Body of pancreas (tissue), 4 donors: Measurements from ENCODE around the gene CCDC116. TPM values are rescaled to one million over a fixed set of nuclear protein-coding genes. Genes with fewer than 3 reads are reported as not detected.

Source experiments
- ATAC-seq: fragments of 150-250 bp; one replicate; pipeline ENCODE4 v1.9.1; 2016
- DNase-seq, 4 donors: peaks; one replicate each; pipeline ENCODE4 v3.0.0-alpha.2; 2019
- H3K27ac ChIP-seq, 4 donors: fragments of 200-600 bp; sonication (generic); 1 replicate in 3 of 4; 2 replicates in 1 of 4; pipeline versions ENCODE4 v1.5.1 to v1.6.1; 2016 to 2019; ENCODE audit warnings: mild to moderate bottlenecking in 1 of 4, mixed read lengths in 1 of 4, moderate library complexity in 1 of 4
- H3K27me3 ChIP-seq, 2 donors: fragments of 200-600 bp; sonication (generic); one replicate each; pipeline ENCODE4 v1.6.0; 2016; ENCODE audit warnings: mild to moderate bottlenecking in 1 of 2
- H3K36me3 ChIP-seq, 2 donors: fragments of 200-600 bp; sonication (generic); replicated peaks in 1 of 2; 2 replicates each; pipeline ENCODE4 v1.5.1; 2016; ENCODE audit warnings: low read depth in 2 of 2; ENCODE audit not compliant: insufficient read depth in 1 of 2
- H3K4me1 ChIP-seq: fragments of 200-600 bp; sonication (generic); one replicate; pipeline ENCODE4 v1.6.0; 2016
- H3K4me3 ChIP-seq, 2 donors: fragments of 200-600 bp; sonication (generic); 1 replicate in 1 of 2; 2 replicates in 1 of 2; pipeline ENCODE4 v1.5.1; 2016 to 2019
- H3K9me3 ChIP-seq, 3 donors: fragments of 200-600 bp; sonication (generic); 1 replicate in 2 of 3; 2 replicates in 1 of 3; pipeline ENCODE4 v1.5.1; 2016
- POLR2A ChIP-seq, 3 donors: fragments of 450-650 bp; IDR thresholded peaks; one replicate each; pipeline ENCODE4 v1.6.1; 2016; ENCODE audit warnings: antibody characterized with exemption in 3 of 3, mild to moderate bottlenecking in 2 of 3
- WGBS, 2 donors: methylation state at CpG; one replicate each; pipeline ENCODE4 v1.1.5; 2017; 5-methylcytosine and 5-hydroxymethylcytosine counted together
- intact Hi-C: fragments of 100-400 bp; cut with DNase I; formaldehyde crosslinking; loops from one replicate; pipeline ENCODE4 v1.15.1; 2023
- total RNA-seq, 2 donors: library from RNA; depleted of rRNA; stranded (reverse); fragments of >200 nt; gene quantifications; one replicate each; pipeline ENCODE4 v1.1.0, GENCODE V29; 2016
- TF ChIP-seq, protein P1 (sequence below), 7 experiments: fragments of 450-650 bp in 4 of 7; fragments of 200-600 bp in 3 of 7; sonication (generic) in 3 of 7; IDR thresholded peaks; one replicate each; pipeline ENCODE4 v1.5.1; 2016 to 2019; ENCODE audit warnings: antibody characterized with exemption in 7 of 7

The CCDC116 gene
- total RNA-seq, 2 donors from 2014 or later = 0.52 TPM; not detected in 1

GRCh38 chr22:21621025-21621424 is 11.5 kb upstream of the CCDC116 start:
- DNase-seq = no peak
- TF ChIP-seq, protein P1, sequence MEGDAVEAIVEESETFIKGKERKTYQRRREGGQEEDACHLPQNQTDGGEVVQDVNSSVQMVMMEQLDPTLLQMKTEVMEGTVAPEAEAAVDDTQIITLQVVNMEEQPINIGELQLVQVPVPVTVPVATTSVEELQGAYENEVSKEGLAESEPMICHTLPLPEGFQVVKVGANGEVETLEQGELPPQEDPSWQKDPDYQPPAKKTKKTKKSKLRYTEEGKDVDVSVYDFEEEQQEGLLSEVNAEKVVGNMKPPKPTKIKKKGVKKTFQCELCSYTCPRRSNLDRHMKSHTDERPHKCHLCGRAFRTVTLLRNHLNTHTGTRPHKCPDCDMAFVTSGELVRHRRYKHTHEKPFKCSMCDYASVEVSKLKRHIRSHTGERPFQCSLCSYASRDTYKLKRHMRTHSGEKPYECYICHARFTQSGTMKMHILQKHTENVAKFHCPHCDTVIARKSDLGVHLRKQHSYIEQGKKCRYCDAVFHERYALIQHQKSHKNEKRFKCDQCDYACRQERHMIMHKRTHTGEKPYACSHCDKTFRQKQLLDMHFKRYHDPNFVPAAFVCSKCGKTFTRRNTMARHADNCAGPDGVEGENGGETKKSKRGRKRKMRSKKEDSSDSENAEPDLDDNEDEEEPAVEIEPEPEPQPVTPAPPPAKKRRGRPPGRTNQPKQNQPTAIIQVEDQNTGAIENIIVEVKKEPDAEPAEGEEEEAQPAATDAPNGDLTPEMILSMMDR (IDR thresholded peaks at IDR 0.05) = no peak
- TF ChIP-seq POLR2A (IDR thresholded peaks at IDR 0.05) = no peak
- no peak for ATAC-seq
- WGBS, 2 donors = 78 to 100% methylated on average over 1 to 3 of the region's 3 CpGs
- Histone ChIP-seq H3K4me1 (peaks cover 33% of the 10 kb centered on the region), H3K27me3 (no peaks in the 10 kb centered on the region), H3K36me3 (no peaks in the 10 kb centered on the region), H3K4me3 (no peak overlapping the region), H3K27ac (no peak overlapping the region), H3K9me3 (no peaks in the 10 kb centered on the region)
- intact Hi-C loops = no loop called here

DNA sequence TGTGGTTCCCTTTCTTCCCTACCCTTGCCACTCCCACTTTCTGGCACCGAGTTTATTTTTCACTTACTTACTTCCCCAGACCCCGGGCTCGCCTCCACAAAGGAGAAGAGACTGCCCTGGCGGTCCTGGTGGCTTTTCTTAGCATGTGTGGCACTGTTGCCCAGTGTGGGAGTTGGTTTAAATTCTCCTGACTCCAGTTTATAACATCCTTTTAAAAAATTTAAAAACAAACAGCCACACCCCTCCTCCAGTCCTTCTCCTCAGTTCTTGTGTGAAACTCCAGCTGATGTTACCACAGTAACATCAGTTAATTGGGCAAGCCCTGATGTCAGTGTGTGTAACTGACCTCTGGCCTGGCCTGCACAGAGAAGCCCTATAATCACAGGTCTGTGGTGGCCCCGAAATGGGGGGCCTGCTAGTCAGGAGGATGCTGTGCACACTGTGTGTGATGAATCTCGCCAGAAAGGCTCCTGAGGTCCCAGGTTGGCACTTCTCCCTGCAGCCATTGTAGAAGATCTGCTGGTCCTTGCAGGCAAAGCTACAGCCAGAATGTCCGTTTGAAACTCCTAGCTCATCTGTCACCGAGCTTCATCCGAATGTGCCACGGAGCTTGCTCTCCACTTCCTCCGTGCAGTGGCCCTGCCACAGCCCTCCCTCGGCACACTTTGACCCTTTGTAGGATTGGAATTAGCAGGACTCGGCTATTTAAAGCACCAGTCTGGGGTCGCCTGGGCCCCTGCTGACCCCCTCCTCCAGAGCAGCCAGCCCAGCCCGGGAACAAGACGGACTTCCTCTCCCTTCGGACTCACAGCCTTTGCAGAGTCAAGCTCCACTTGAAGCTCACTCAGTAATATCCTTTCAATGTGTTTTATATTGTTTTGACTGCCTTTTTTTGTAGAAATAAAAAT is 10.3 kb upstream of the CCDC116 start:
- DNase-seq = no peak
- 77 to 84% methylated on average over 17 of the region's 17 CpGs for WGBS, 2 donors
- Histone ChIP-seq H3K4me3 (no peak overlapping the region), H3K9me3 (no peaks in the 10 kb centered on the region), H3K4me1 (peaks cover 34% of the 10 kb centered on the region), H3K27me3 (no peaks in the 10 kb centered on the region), H3K27ac (no peak overlapping the region), H3K36me3 (no peaks in the 10 kb centered on the region)
- intact Hi-C loops = no loop called here
- no peak for ATAC-seq
- TF ChIP-seq POLR2A (IDR thresholded peaks at IDR 0.05) = no peak
- TF ChIP-seq, protein P1 (IDR thresholded peaks at IDR 0.05) = no peak

DNA sequence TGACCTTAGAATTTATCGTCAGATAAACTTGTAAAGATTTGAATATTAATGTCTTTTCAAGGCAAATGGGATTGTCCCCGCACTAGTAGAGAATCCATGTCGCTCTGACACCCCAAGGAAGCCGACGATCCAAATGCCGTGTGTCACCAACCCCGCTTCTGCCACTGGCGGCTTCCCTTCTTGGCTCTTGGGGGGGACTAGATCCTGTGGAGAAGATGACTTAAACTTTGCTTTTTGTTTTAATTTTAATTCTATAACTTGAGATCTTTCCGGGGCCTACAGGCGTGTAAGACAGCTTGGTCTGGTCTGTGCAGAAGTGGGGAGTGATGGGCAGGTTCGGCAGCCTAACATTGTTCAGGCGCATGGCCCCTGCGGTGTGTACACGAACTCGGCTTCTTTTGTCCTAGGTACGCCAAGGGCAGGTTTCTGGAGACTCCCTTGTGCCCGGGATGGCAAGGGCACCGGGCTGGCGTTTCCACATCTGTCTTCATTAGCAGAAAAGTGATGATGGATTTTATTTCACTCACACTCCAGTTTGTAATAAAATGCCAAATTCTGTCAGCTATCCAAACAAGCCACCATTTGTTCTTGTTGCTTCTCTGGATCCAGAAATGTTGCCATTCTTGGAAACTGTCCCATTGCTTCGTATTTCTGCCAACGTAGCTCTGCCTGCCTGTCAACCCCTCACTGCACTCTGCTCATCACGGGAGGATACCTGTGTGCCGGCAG is 9.5 kb upstream of the CCDC116 start:
- intact Hi-C loops = no loop called here
- TF ChIP-seq, protein P1 (IDR thresholded peaks at IDR 0.05) = no peak
- TF ChIP-seq POLR2A (IDR thresholded peaks at IDR 0.05) = no peak
- no peak for ATAC-seq
- Histone ChIP-seq H3K9me3 (no peaks in the 10 kb centered on the region), H3K4me1 (peaks cover 39% of the 10 kb centered on the region), H3K4me3 (no peak overlapping the region), H3K36me3 (no peaks in the 10 kb centered on the region), H3K27me3 (no peaks in the 10 kb centered on the region), H3K27ac (no peak overlapping the region)
- WGBS, 2 donors = 76 to 78% methylated on average over 23 of the region's 23 CpGs
- no peak for DNase-seq

DNA sequence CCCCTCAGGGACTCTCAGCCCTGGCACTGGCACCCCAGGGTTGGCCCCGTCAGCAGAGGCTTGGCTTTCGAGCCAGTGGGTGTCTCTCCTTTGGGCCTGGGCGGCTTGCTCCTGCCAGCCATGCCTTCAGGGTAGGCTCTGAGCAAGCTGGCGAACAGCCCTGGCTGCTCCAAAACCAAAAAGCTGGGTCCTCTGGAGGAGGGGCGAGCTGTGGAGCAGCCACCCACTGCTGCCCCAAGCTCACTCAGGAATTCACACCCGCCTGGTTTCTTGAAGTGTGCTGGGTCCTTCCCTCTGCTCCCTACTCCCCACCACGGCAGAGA is 9.0 kb upstream of the CCDC116 start:
- DNase-seq (no peak), ATAC-seq (no peak)
- H3K9me3 ChIP-seq = no peaks in the 10 kb centered on the region
- H3K27me3 ChIP-seq = no peaks in the 10 kb centered on the region
- peaks cover 45% of the 10 kb centered on the region for H3K4me1 ChIP-seq
- TF ChIP-seq, protein P1 (IDR thresholded peaks at IDR 0.05) = no peak
- no peak for TF ChIP-seq POLR2A (IDR thresholded peaks at IDR 0.05)
- H3K36me3 ChIP-seq = no peaks in the 10 kb centered on the region
- 83 to 86% methylated on average over 3 to 7 of the region's 7 CpGs for WGBS, 2 donors
- intact Hi-C loops = no loop called here
- H3K4me3 ChIP-seq = no peak overlapping the region
- H3K27ac ChIP-seq = no peak overlapping the region
